B cell (primary cell): Measurements from ENCODE around the gene RPL41. TPM values are rescaled to one million over a fixed set of nuclear protein-coding genes. Genes with fewer than 3 reads are reported as not detected.

Experiments used
- ATAC-seq: fragments of 200-7000 bp; cut with Tn5 transposase; one replicate; pipeline ENCODE4 v1.10.0; 2021; ENCODE audit warnings: low read depth, mild to moderate bottlenecking, moderate number of reproducible peaks, moderate library complexity
- CTCF ChIA-PET: fragments of 350-600 bp; sonication (Branson Sonifier 250); formaldehyde crosslinking; loops from one replicate; lab custom pipeline; 2021; ENCODE audit warnings: antibody characterized with exemption, inconsistent platforms; lab: Charles Lee
- POLR2A ChIA-PET: fragments of 350-600 bp; sonication (Branson Sonifier 250); formaldehyde crosslinking; loops from one replicate; lab custom pipeline; 2021; ENCODE audit warnings: antibody characterized with exemption; lab: Charles Lee
- DNase-seq: peaks from one replicate; pipeline ENCODE4 v3.0.0; 2013
- H2AFZ ChIP-seq: 2 replicates; pipeline ENCODE4 v1.6.1; 2012; ENCODE audit warnings: mild to moderate bottlenecking, low read depth, low read length; ENCODE audit not compliant: insufficient read depth, poor library complexity, severe bottlenecking
- H3K27ac ChIP-seq, 2 donors: 1 replicate in 1 of 2; 2 replicates in 1 of 2; pipeline ENCODE4 v1.5.1; 2012 to 2013; ENCODE audit warnings: low read length in 2 of 2, mild to moderate bottlenecking in 2 of 2, moderate library complexity in 1 of 2
- H3K27me3 ChIP-seq, 4 experiments: fragments of 200-600 bp in 1 of 4; sonication (generic) in 1 of 4; replicated peaks in 1 of 4; 1 replicate in 2 of 4; 2 replicates in 2 of 4; pipeline versions ENCODE4 v1.6.1 to v1.7.0; 2013 to 2016; ENCODE audit warnings: low read length in 3 of 4, mild to moderate bottlenecking in 2 of 4, mixed read lengths in 1 of 4, moderate library complexity in 1 of 4; ENCODE audit not compliant: insufficient read depth in 4 of 4, control insufficient read depth in 3 of 4; ENCODE audit errors: control extremely low read depth in 1 of 4
- H3K36me3 ChIP-seq, 2 experiments: replicated peaks in 1 of 2; 1 replicate in 1 of 2; 2 replicates in 1 of 2; pipeline versions ENCODE4 v1.6.1 to v1.7.1; 2013; ENCODE audit warnings: low read length in 1 of 2; ENCODE audit not compliant: insufficient read depth in 2 of 2, control insufficient read depth in 1 of 2; ENCODE audit errors: control extremely low read depth in 1 of 2, extremely low read depth in 1 of 2
- H3K4me1 ChIP-seq, 2 donors: fragments of 200-600 bp in 1 of 2; sonication (generic) in 1 of 2; 1 replicate in 1 of 2; 2 replicates in 1 of 2; pipeline versions ENCODE4 v1.5.1 to v1.6.1; 2013 to 2017; ENCODE audit warnings: low read length in 2 of 2; ENCODE audit not compliant: control insufficient read depth in 2 of 2, insufficient read depth in 2 of 2
- H3K4me2 ChIP-seq: replicated peaks from 2 replicates; pipeline ENCODE3; 2012; ENCODE audit warnings: mild to moderate bottlenecking, low read depth, low read length; ENCODE audit not compliant: poor library complexity, severe bottlenecking
- H3K4me3 ChIP-seq, 5 experiments: fragments of 200-600 bp in 1 of 5; sonication (generic) in 1 of 5; 1 replicate in 3 of 5; 2 replicates in 2 of 5; pipeline versions ENCODE4 v1.5.1 to v1.7.0; 2011 to 2016; ENCODE audit warnings: low read length in 4 of 5, mild to moderate bottlenecking in 4 of 5, low read depth in 2 of 5, control low read depth in 1 of 5, moderate library complexity in 1 of 5; ENCODE audit not compliant: insufficient read depth in 1 of 5; ENCODE audit errors: control extremely low read depth in 1 of 5, extremely low read depth in 1 of 5
- H3K79me2 ChIP-seq: fragments of 200-600 bp; sonication (generic); one replicate; pipeline ENCODE4 v1.6.0; 2016; ENCODE audit warnings: low read length; ENCODE audit not compliant: control insufficient read depth, insufficient read depth
- H3K9ac ChIP-seq: fragments of 200-600 bp; sonication (generic); 2 replicates; pipeline ENCODE4 v1.6.1; 2017; ENCODE audit warnings: mild to moderate bottlenecking, low read length, moderate library complexity
- H3K9me3 ChIP-seq, 3 donors: one replicate each; pipeline versions ENCODE4 v1.6.1 to v1.7.1; 2013; ENCODE audit warnings: low read length in 2 of 3; ENCODE audit not compliant: control insufficient read depth in 2 of 3, insufficient read depth in 1 of 3; ENCODE audit errors: control extremely low read depth in 1 of 3
- H4K20me1 ChIP-seq: 2 replicates; pipeline ENCODE4 v1.6.0; 2012; ENCODE audit warnings: mild to moderate bottlenecking, low read length; ENCODE audit not compliant: insufficient read depth, control insufficient read depth, poor library complexity, severe bottlenecking
- H3K27ac Mint-ChIP-seq: one replicate; pipeline ENCODE4 v1.8.0; 2021; ENCODE audit warnings: mixed read lengths
- H3K27me3 Mint-ChIP-seq: one replicate; pipeline ENCODE4 v1.8.0; 2021; ENCODE audit warnings: mixed read lengths
- H3K4me1 Mint-ChIP-seq: one replicate; pipeline ENCODE4 v1.8.0; 2021; ENCODE audit warnings: mixed read lengths
- H3K4me3 Mint-ChIP-seq: one replicate; pipeline ENCODE4 v1.8.0; 2021; ENCODE audit warnings: mixed read lengths
- H3K9me3 Mint-ChIP-seq: one replicate; pipeline ENCODE4 v1.8.0; 2022; ENCODE audit warnings: mixed read lengths; ENCODE audit not compliant: insufficient read depth
- EZH2 ChIP-seq: IDR thresholded peaks from 2 replicates; pipeline ENCODE4 v1.6.1; 2012; ENCODE audit warnings: borderline replicate concordance, low read depth, mild to moderate bottlenecking, moderate library complexity, low read length; ENCODE audit not compliant: insufficient read depth, poor library complexity, severe bottlenecking
- WGBS: methylation state at CpG from one replicate; pipeline ENCODE4 v1.1.5; 2013; ENCODE audit warnings: missing lambda C conversion rate; ENCODE audit not compliant: insufficient coverage; 5-methylcytosine and 5-hydroxymethylcytosine counted together
- intact Hi-C: fragments of 100-400 bp; cut with micrococcal nuclease; formaldehyde crosslinking; loops from one replicate; pipeline ENCODE4 v1.10.0; 2022
- polyA plus RNA-seq: library from polyadenylated mRNA; depleted of rRNA; stranded (reverse); fragments of >200 nt; gene quantifications from 2 replicates; pipeline ENCODE4 v1.2.3, GENCODE V29; 2012
- total RNA-seq, 2 donors: library from RNA; stranded (reverse); fragments of 120-200 nt in 1 of 2; gene quantifications; 1 replicate in 1 of 2; 2 replicates in 1 of 2; pipeline versions ENCODE4 v1.2.3 to v1.2.4, GENCODE V29; 2013 to 2022
- TF ChIP-seq, protein P1 (sequence below): fragments of 200-600 bp; IDR thresholded peaks from one replicate; pipeline ENCODE4 v1.8.0; 2022; ENCODE audit warnings: antibody characterized with exemption, mild to moderate bottlenecking

The RPL41 gene
- total and polyA plus RNA-seq, 2 donors (not counting 1 experiment from before 2014, with no cell fraction given) = 4,738 to 10,371 TPM

DNA sequence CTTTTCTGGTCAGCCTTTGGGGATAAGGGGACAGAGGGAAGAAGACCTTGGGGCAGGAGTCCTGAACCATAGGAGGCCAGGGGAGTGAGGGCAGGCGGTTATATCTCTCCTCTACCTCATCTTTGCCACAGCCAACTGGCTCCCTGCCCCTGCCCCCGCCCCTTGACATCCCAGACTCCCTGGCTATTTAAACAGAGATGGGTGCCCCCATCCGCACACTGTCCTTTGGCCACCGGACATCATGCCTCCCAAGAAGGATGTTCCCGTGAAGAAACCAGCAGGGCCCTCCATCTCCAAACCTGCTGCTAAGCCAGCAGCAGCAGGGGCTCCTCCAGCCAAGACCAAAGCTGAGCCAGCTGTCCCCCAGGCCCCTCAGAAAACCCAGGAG, 37.2 kb downstream of the RPL41 start:
- no peak overlapping the region for H2AFZ ChIP-seq
- ChIA-PET POLR2A (no interaction called here), CTCF (interaction anchor here (2.0 to 2.3 kb wide), 2 partner anchors 35 to 69 kb away, joined by 6 to 14 read pairs; partner anchors contain the start of genes RNF41 and SMARCC2)
- H3K27ac ChIP-seq = no peak overlapping the region
- no peak overlapping the region for H3K4me3 ChIP-seq
- no peaks in the 10 kb centered on the region for H3K27me3 ChIP-seq
- Mint-ChIP-seq H3K27ac (no peak overlapping the region), H3K27me3 (no peaks in the 10 kb centered on the region), H3K4me3 (peak overlapping the region; percentile 54), H3K9me3 (no peaks in the 10 kb centered on the region), H3K4me1 (peaks cover 41% of the 10 kb centered on the region)
- H3K9me3 ChIP-seq = no peaks in the 10 kb centered on the region
- TF ChIP-seq, protein P1, sequence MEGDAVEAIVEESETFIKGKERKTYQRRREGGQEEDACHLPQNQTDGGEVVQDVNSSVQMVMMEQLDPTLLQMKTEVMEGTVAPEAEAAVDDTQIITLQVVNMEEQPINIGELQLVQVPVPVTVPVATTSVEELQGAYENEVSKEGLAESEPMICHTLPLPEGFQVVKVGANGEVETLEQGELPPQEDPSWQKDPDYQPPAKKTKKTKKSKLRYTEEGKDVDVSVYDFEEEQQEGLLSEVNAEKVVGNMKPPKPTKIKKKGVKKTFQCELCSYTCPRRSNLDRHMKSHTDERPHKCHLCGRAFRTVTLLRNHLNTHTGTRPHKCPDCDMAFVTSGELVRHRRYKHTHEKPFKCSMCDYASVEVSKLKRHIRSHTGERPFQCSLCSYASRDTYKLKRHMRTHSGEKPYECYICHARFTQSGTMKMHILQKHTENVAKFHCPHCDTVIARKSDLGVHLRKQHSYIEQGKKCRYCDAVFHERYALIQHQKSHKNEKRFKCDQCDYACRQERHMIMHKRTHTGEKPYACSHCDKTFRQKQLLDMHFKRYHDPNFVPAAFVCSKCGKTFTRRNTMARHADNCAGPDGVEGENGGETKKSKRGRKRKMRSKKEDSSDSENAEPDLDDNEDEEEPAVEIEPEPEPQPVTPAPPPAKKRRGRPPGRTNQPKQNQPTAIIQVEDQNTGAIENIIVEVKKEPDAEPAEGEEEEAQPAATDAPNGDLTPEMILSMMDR = no peak
- TF ChIP-seq EZH2 = no peak
- no peak overlapping the region for H3K9ac ChIP-seq
- DNase-seq = no peak
- intact Hi-C loops = loop anchor here (10.0 kb wide), 1 partner anchor 921 kb away; the partner anchor contains the start of gene NEMP1
- H3K36me3 ChIP-seq = peaks cover 0 to 3% of the 10 kb centered on the region in 2 experiments
- ATAC-seq = no peak
- H3K4me1 ChIP-seq = peaks cover 15 to 31% of the 10 kb centered on the region in 2 donors
- 100% methylated on average over 4 of the region's 5 CpGs for WGBS
- no peaks in the 10 kb centered on the region for H4K20me1 ChIP-seq
- no peak overlapping the region for H3K4me2 ChIP-seq
- H3K79me2 ChIP-seq = peaks cover 70% of the 10 kb centered on the region

DNA sequence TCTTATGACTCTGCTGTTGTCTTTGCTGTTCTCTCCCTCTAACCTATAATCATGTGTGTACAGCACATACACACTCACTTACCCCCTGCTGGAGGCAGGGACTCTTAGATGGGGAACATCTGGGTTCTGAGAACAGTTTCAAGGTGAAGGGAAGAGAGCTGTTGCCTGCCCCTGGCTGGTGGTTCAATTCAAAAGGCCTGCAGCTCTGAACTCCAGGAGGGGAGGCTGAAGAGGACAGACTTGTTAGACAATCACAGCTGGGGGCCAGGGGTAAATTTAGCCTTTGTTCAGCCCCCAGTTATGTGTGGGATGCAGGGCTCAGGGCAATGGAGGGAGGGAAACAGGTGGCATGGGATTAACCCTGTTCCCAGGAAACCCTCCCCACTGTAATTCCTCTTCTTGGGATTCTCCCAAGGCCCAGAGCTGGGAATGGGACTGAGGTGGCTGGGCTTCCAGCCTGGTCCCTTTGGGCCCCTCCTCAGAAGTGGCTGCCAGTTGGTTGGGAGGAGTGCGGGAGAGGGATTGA, 37.9 kb downstream of the RPL41 start:
- intact Hi-C loops = loop anchor here (10.0 kb wide), 1 partner anchor 920 kb away; the partner anchor contains the start of gene NEMP1
- no peak overlapping the region for H3K4me3 ChIP-seq
- no peak overlapping the region for H3K27ac Mint-ChIP-seq
- peaks cover 3% of the 10 kb centered on the region for H4K20me1 ChIP-seq
- H3K4me1 ChIP-seq = peaks cover 20 to 38% of the 10 kb centered on the region in 2 donors
- peaks cover 47% of the 10 kb centered on the region for H3K4me1 Mint-ChIP-seq
- H3K27me3 ChIP-seq = no peaks in the 10 kb centered on the region
- H3K9me3 Mint-ChIP-seq = no peaks in the 10 kb centered on the region
- peaks cover 0 to 3% of the 10 kb centered on the region in 2 experiments for H3K36me3 ChIP-seq
- H2AFZ ChIP-seq = no peak overlapping the region
- no peak overlapping the region for H3K4me3 Mint-ChIP-seq
- TF ChIP-seq, protein P1 = no peak
- no peak for TF ChIP-seq EZH2
- no peaks in the 10 kb centered on the region for H3K9me3 ChIP-seq
- peaks cover 76% of the 10 kb centered on the region for H3K79me2 ChIP-seq
- no peak overlapping the region for H3K27ac ChIP-seq
- DNase-seq (no peak), ATAC-seq (no peak)
- no peak overlapping the region for H3K9ac ChIP-seq
- CTCF ChIA-PET = interaction anchor here (0.9 to 2.9 kb wide), 6 partner anchors 26 to 68 kb away, joined by 4 to 14 read pairs (median 6); partner anchors contain the start of genes ESYT1, RNF41, SMARCC2 and ZC3H10
- no peaks in the 10 kb centered on the region for H3K27me3 Mint-ChIP-seq
- POLR2A ChIA-PET = interaction anchor here (0.6 to 1.3 kb wide), 2 partner anchors 15 to 55 kb away, joined by 3 read pairs; no protein-coding TSS in a partner anchor
- WGBS = no CpG with 5 or more reads among the region's 1 CpG
- no peak overlapping the region for H3K4me2 ChIP-seq
